Upper lobe of right lung (tissue), 1 donor: Measurements from ENCODE around the gene PSMD3. TPM values are rescaled to one million over a fixed set of nuclear protein-coding genes. Genes with fewer than 3 reads are reported as not detected.

Experiments used
- ATAC-seq: fragments of 200-7000 bp; cut with Tn5 transposase; one replicate; pipeline ENCODE4 v1.9.1; 2020; ENCODE audit warnings: mild to moderate bottlenecking, moderate library complexity
- DNase-seq: peaks from one replicate; pipeline ENCODE4 v3.0.0-alpha.2; 2020
- H3K27ac ChIP-seq: fragments of 200-600 bp; one replicate; pipeline ENCODE4 v1.8.0; 2022
- H3K27me3 ChIP-seq: fragments of 200-600 bp; one replicate; pipeline ENCODE4 v1.8.0; 2022; ENCODE audit warnings: mild to moderate bottlenecking
- H3K36me3 ChIP-seq: fragments of 200-600 bp; one replicate; pipeline ENCODE4 v1.8.0; 2022
- H3K4me1 ChIP-seq: fragments of 200-600 bp; one replicate; pipeline ENCODE4 v1.8.0; 2022
- H3K4me3 ChIP-seq: fragments of 200-600 bp; one replicate; pipeline ENCODE4 v1.8.0; 2022; ENCODE audit warnings: mild to moderate bottlenecking
- H3K9me3 ChIP-seq: fragments of 200-600 bp; one replicate; pipeline ENCODE4 v1.8.0; 2022
- CTCF ChIP-seq: fragments of 200-600 bp; IDR thresholded peaks from one replicate; pipeline ENCODE4 v1.8.0; 2022; ENCODE audit warnings: antibody characterized with exemption
- intact Hi-C: fragments of 100-400 bp; cut with DNase I; formaldehyde crosslinking; loops from one replicate; pipeline ENCODE4 v1.11.0; 2022
- total RNA-seq: library from RNA; stranded (reverse); fragmentation: NEBNext Ultra II Directional; extraction: Animal tissue kit (Norgen Biotek cat#: 25700); gene quantifications from one replicate; pipeline ENCODE4 v1.2.1, GENCODE V29; 2021
- donor health status: DM: no; HTN: yes; CAD: no; lungs with severe emphysema.

Gene PSMD3
- total RNA-seq, 1 donor from 2014 or later = 73.6 TPM

DNA sequence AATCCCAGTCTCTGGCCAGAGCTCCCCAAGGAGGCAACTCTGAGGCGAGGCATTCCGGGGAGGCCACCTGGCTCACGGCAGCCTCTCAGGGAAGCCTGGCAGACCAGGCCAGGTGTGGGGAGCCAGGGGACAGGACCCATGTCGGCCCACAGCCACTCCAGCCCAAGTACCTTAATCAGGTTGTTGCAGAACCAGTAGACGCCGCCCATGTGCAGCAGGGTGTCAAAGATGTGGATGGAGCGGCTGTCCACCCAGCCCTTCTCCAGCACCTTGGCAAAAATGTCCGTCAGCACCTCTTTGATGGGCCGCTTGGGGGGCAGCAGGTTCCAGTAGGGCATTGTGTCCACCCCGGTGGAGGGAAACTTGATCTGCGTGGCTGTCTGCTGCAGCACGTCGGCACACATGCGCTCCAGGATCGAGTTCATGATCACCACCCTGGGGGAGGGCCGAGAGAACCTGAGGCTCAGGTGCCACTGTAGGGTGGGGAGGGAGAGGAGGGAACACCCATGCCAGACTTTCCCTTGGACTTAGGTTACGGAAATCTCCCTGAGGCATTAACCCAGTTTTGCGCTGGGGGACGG is 42.4 kb downstream of the PSMD3 start:
- Histone ChIP-seq H3K4me3 (no peak overlapping the region), H3K27ac (peak overlapping the region; percentile 58), H3K4me1 (peaks cover 67% of the 10 kb centered on the region), H3K9me3 (no peaks in the 10 kb centered on the region), H3K27me3 (no peaks in the 10 kb centered on the region), H3K36me3 (peaks cover 51% of the 10 kb centered on the region)
- TF ChIP-seq CTCF = no peak
- DNase-seq (peak; percentile 82), ATAC-seq (peak; percentile 46)
- intact Hi-C loops = no loop called here

GRCh38 chr17:40023590-40024292 is 43.1 kb downstream of the PSMD3 start:
- no peaks in the 10 kb centered on the region for H3K27me3 ChIP-seq
- DNase-seq (peak; percentile 87), ATAC-seq (peak; percentile 55)
- H3K9me3 ChIP-seq = no peaks in the 10 kb centered on the region
- intact Hi-C loops = no loop called here
- no peak overlapping the region for H3K4me3 ChIP-seq
- peaks cover 60% of the 10 kb centered on the region for H3K4me1 ChIP-seq
- H3K36me3 ChIP-seq = peaks cover 58% of the 10 kb centered on the region
- peak overlapping the region; percentile 58 for H3K27ac ChIP-seq
- TF ChIP-seq CTCF = no peak

GRCh38 chr17:40024901-40025300 is 44.3 kb downstream of the PSMD3 start:
- Histone ChIP-seq H3K27me3 (no peaks in the 10 kb centered on the region), H3K4me3 (no peak overlapping the region), H3K27ac (no peak overlapping the region), H3K9me3 (no peaks in the 10 kb centered on the region), H3K4me1 (peaks cover 59% of the 10 kb centered on the region), H3K36me3 (peaks cover 62% of the 10 kb centered on the region)
- no peak for TF ChIP-seq CTCF
- intact Hi-C loops = no loop called here
- ATAC-seq = no peak
- no peak for DNase-seq

DNA sequence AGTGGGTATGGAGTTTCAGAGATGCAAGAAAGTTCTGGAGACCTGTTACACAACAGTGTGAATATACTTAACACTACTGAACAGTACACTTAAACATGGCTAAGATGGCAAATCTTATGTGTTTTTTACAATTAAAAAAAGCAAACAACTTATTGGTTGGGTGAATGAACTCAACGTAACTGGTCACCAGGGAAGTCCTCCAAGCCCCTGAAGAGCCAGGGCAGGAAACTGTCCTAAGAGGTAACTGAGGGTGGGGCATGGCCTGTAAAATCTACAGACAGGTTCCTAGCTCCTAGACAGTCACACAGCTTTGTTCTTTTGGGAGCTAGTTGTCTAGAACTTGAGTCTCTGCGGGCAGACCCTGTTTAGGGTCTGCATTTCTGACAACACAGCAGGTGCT is 45.0 kb downstream of the PSMD3 start:
- H3K4me1 ChIP-seq = peaks cover 59% of the 10 kb centered on the region
- H3K36me3 ChIP-seq = peaks cover 65% of the 10 kb centered on the region
- no peaks in the 10 kb centered on the region for H3K27me3 ChIP-seq
- intact Hi-C loops = no loop called here
- ATAC-seq (peak; percentile 35), DNase-seq (no peak)
- TF ChIP-seq CTCF = no peak
- no peak overlapping the region for H3K4me3 ChIP-seq
- H3K9me3 ChIP-seq = no peaks in the 10 kb centered on the region
- peak overlapping the region; percentile 59 for H3K27ac ChIP-seq

- no peaks in the 10 kb centered on the region for H3K27me3 ChIP-seq
- TF ChIP-seq CTCF = no peak
- no peaks in the 10 kb centered on the region for H3K9me3 ChIP-seq
- peaks cover 72% of the 10 kb centered on the region for H3K36me3 ChIP-seq
- DNase-seq = no peak
- H3K27ac ChIP-seq = peak overlapping the region; percentile 59
- H3K4me1 ChIP-seq = peaks cover 55% of the 10 kb centered on the region
- H3K4me3 ChIP-seq = no peak overlapping the region
- intact Hi-C loops = no loop called here
- no peak for ATAC-seq
Observed at GRCh38 chr17:40025991-40026815, 45.6 kb downstream of the PSMD3 start.
